GM12878 (cell line): ENCODE results near the gene GPBP1. TPM values are rescaled to one million over a fixed set of nuclear protein-coding genes. Genes with fewer than 3 reads are reported as not detected.

Experiments used
- ATAC-seq: fragments of 200-7000 bp; cut with Tn5 transposase; 3 replicates; pipeline ENCODE4 v1.9.1; 2020; ENCODE audit warnings: mild to moderate bottlenecking, moderate library complexity
- BruUV-seq: library from RNA; stranded (reverse); fragments of 400-500 nt; replicated peaks from 2 replicates; lab custom pipeline; 2021; lab: Mats Ljungman, UMichigan
- CTCF ChIA-PET: fragments of 300-600 bp; sonication (Branson Sonifier 250); formaldehyde crosslinking; extraction: SDS; loops from one replicate; lab custom pipeline; 2021; ENCODE audit warnings: inconsistent platforms; lab: Yijun Ruan, JAX
- POLR2A ChIA-PET: fragments of 350-600 bp; formaldehyde crosslinking; extraction: SDS; loops from one replicate; lab custom pipeline; 2021; ENCODE audit warnings: inconsistent platforms; lab: Charles Lee
- RAD21 ChIA-PET: fragments of 300-600 bp; sonication (Branson Sonifier 250); formaldehyde crosslinking; loops from one replicate; lab custom pipeline; 2023; ENCODE audit warnings: antibody characterized with exemption; ENCODE audit not compliant: unreplicated experiment; lab: Charles Lee
- SMC1A ChIA-PET: fragments of 300-600 bp; sonication (Branson Sonifier 250); formaldehyde crosslinking; loops from one replicate; lab custom pipeline; 2023; ENCODE audit not compliant: unreplicated experiment, uncharacterized antibody; lab: Charles Lee
- DNase-seq: peaks from one replicate; pipeline ENCODE4 v3.0.0-alpha.2; 2011; ENCODE audit warnings: low read depth, low spot score
- FAIRE-seq: peaks from 3 replicates; lab custom pipeline; 2011; peaks lifted over from hg19 to GRCh38; lab: Jason Lieb, UNC
- H2AFZ ChIP-seq: 2 replicates; pipeline ENCODE4 v1.6.0; 2011; ENCODE audit warnings: low read depth, low read length, control low read depth; ENCODE audit not compliant: control insufficient read depth
- H3K27ac ChIP-seq: 2 replicates; pipeline ENCODE4 v1.5.1; 2011; ENCODE audit warnings: control low read depth; ENCODE audit not compliant: control insufficient read depth, insufficient read depth
- H3K27me3 ChIP-seq, 2 experiments: replicated peaks in 1 of 2; 2 replicates each; pipeline versions ENCODE4 v1.6.0 to v1.6.1; 2011; ENCODE audit warnings: low read length in 1 of 2; ENCODE audit not compliant: control insufficient read depth in 2 of 2, insufficient read depth in 2 of 2
- H3K36me3 ChIP-seq, 2 experiments: 2 replicates each; pipeline ENCODE4 v1.5.1; 2011; ENCODE audit warnings: low read length in 1 of 2; ENCODE audit not compliant: control insufficient read depth in 2 of 2, insufficient read depth in 2 of 2
- H3K4me1 ChIP-seq: 2 replicates; pipeline ENCODE4 v1.6.1; 2011; ENCODE audit warnings: mild to moderate bottlenecking, low read length, moderate library complexity, mixed read lengths; ENCODE audit not compliant: control insufficient read depth, insufficient read depth
- H3K4me2 ChIP-seq: 2 replicates; pipeline ENCODE4 v1.6.0; 2011; ENCODE audit warnings: control low read depth; ENCODE audit not compliant: control insufficient read depth, insufficient read depth
- H3K4me3 ChIP-seq: fragments of 200-600 bp; sonication (generic); 2 replicates; pipeline ENCODE4 v1.5.1; 2016
- H3K79me2 ChIP-seq: 2 replicates; pipeline ENCODE4 v1.6.0; 2011; ENCODE audit warnings: low read length; ENCODE audit not compliant: control insufficient read depth, insufficient read depth
- H3K9ac ChIP-seq: 2 replicates; pipeline ENCODE4 v1.8.0; 2011; ENCODE audit warnings: low read length, control low read depth, mixed read lengths; ENCODE audit not compliant: control insufficient read depth, insufficient read depth
- H3K9me3 ChIP-seq: replicated peaks from 3 replicates; pipeline ENCODE4 v1.5.1; 2011; ENCODE audit warnings: mild to moderate bottlenecking, low read length; ENCODE audit not compliant: control insufficient read depth, insufficient read depth
- H4K20me1 ChIP-seq: 2 replicates; pipeline ENCODE4 v1.6.0; 2011; ENCODE audit not compliant: control insufficient read depth, insufficient read depth
- CEBPB ChIP-seq, 2 experiments: fragments of 150-350 bp in 1 of 2; IDR thresholded peaks; 2 replicates each; pipeline ENCODE4 v1.6.1; 2012 to 2014; ENCODE audit warnings: low read depth in 2 of 2, low read length in 2 of 2, borderline replicate concordance in 1 of 2, inconsistent platforms in 1 of 2
- CREB1 ChIP-seq: IDR thresholded peaks from 2 replicates; pipeline ENCODE4 v1.6.1; 2012; ENCODE audit warnings: low read depth, mild to moderate bottlenecking, inconsistent platforms
- MYB ChIP-seq: fragments of 150-350 bp; IDR thresholded peaks from 2 replicates; pipeline ENCODE4 v1.6.1; 2014; ENCODE audit warnings: mild to moderate bottlenecking, low read depth, low read length, borderline replicate concordance
- NRF1 ChIP-seq: conservative IDR thresholded peaks from 2 replicates; pipeline ENCODE4 v1.6.1; 2011; ENCODE audit warnings: mild to moderate bottlenecking, low read depth, low read length, improper control_type of control experiment
- PAX5 ChIP-seq: IDR thresholded peaks from 2 replicates; pipeline ENCODE4 v1.6.1; 2011; ENCODE audit warnings: low read depth, low read length, borderline replicate concordance
- RBBP5 ChIP-seq: fragments of 200-600 bp; sonication (generic); conservative IDR thresholded peaks from 2 replicates; pipeline ENCODE4 v1.6.1; 2016
- SIN3A ChIP-seq: IDR thresholded peaks from 2 replicates; pipeline ENCODE4 v1.6.1; 2012; ENCODE audit warnings: low read depth, low read length, improper control_type of control experiment
- USF1 ChIP-seq: IDR thresholded peaks from 2 replicates; pipeline ENCODE4 v1.6.1; 2011; ENCODE audit warnings: borderline replicate concordance, low read depth, mild to moderate bottlenecking, moderate library complexity, mixed read lengths, low read length; ENCODE audit not compliant: insufficient read depth; ENCODE audit errors: extremely low read length
- ZBTB33 ChIP-seq: fragments of 450-650 bp; IDR thresholded peaks from 2 replicates; pipeline ENCODE4 v1.6.1; 2017; ENCODE audit warnings: mild to moderate bottlenecking
- ZBTB4 ChIP-seq: fragments of 450-650 bp; formaldehyde crosslinking; IDR thresholded peaks from 2 replicates; pipeline ENCODE4 v1.4.0; 2022; ENCODE audit warnings: mild to moderate bottlenecking, moderate library complexity
- WGBS: methylation state at CpG from one replicate; pipeline ENCODE4 v1.1.6; 2016; ENCODE audit warnings: low lambda C conversion rate; ENCODE audit not compliant: insufficient replicate concordance, insufficient coverage; ENCODE audit errors: missing lambda C conversion rate; 5-methylcytosine and 5-hydroxymethylcytosine counted together
- in situ Hi-C: fragments of 300-500 bp; cut with MboI; formaldehyde crosslinking; loops from 9 replicates; pipeline ENCODE4 v1.14.3; 2018; ENCODE audit warnings: mixed read lengths
- intact Hi-C: fragments of 100-400 bp; cut with micrococcal nuclease; formaldehyde crosslinking; loops from one replicate; pipeline ENCODE4 v1.14.2; 2022; ENCODE audit not compliant: unreplicated experiment
- polyA plus RNA-seq, 11 experiments: library from polyadenylated mRNA; depleted of rRNA in 4 of 11; unstranded in 6 of 11; stranded (reverse) in 5 of 11; fragments of >200 nt; fragmentation: Nextera tagmentation in 4 of 11; fragmentation: Illumina TruSeq in 1 of 11; extraction: Ambion mirVana in 4 of 11; extraction: Trizol in 1 of 11; gene quantifications; 1 replicate in 1 of 11; 2 replicates in 10 of 11; pipeline versions ENCODE4 v1.2.1 to v1.2.3, GENCODE V29; 2011 to 2016; ENCODE audit warnings: inconsistent platforms in 2 of 11, missing spikeins in 2 of 11, low read depth in 1 of 11
- total RNA-seq, 4 experiments: library from RNA; depleted of rRNA in 3 of 4; stranded (reverse); fragments of >200 nt in 3 of 4; fragmentation: Illumina TruSeq in 1 of 4; extraction: Trizol in 1 of 4; gene quantifications; 2 replicates each; pipeline versions ENCODE4 v1.2.1 to v1.2.3, GENCODE V29; 2013 to 2021
- TF ChIP-seq, protein P1 (sequence below): IDR thresholded peaks from 2 replicates; pipeline ENCODE4 v1.6.1; 2011; ENCODE audit warnings: borderline replicate concordance, low read depth, mild to moderate bottlenecking, moderate library complexity, low read length; ENCODE audit not compliant: insufficient read depth, poor library complexity, severe bottlenecking
- TF ChIP-seq, protein P2 (sequence below): IDR thresholded peaks from 2 replicates; pipeline ENCODE4 v1.6.1; 2012; ENCODE audit warnings: low read depth, low read length, improper control_type of control experiment

Gene GPBP1
- total and polyA plus RNA-seq, 10 of the 15 experiments (the other 5 are each of a cell fraction or from before 2014, with no cell fraction given), result 27.0 to 96.2 (median 55.4) TPM

DNA sequence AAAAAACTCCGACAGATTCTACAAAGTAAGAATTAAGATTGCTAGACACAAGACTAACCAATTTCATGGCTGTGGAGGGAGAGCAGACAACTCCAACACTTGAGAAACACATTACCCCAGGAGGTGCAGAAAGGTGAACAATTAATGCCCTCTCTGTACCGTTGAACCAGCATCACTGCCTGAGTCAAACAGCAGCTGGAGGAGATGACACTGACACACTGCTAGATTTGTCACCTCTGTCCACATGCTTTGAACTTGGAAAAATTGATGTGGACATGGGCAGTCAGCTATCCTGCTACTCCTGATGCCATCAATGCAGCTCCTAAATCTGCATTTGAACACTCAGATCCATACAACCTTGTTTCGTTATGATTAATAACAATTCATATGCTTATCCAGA lies 51.7 kb downstream of the GPBP1 start (continued):
- no peak for TF ChIP-seq USF1
- TF ChIP-seq, all 136 proteins: peak for 0

DNA sequence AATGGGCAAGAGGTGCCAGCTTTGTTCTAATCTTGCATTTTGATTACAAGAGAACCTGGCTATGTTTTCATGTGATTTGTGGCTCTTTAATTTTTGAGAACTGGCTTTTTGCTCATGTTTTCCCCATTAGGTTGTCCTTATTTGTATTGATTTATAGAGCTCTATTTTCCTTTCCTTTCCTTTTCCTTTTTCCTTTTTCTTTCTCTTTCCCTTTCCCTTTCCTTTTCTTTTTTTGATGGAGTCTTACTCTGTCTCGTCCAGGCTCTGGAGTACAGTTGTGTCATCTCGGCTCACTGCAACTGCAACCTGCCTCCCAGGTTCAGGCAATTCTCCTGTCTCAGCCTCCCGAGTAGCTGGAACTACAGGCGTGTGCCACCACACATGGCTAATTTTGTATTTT lies 55.5 kb downstream of the GPBP1 start:
- RAD21 ChIA-PET, result interaction anchor here (1.6 kb wide), 1 partner anchor 327 kb away, joined by 5 read pairs; no protein-coding TSS in a partner anchor
- intact Hi-C loops, result no loop called here

More for the DNA sequence above, 55.5 kb downstream of the GPBP1 start:
- no TSS peak for BruUV-seq
- no peak overlapping the region for H3K4me3 ChIP-seq
- H3K27ac ChIP-seq, result no peak overlapping the region
- WGBS, result 87% methylated on average over 4 of the region's 4 CpGs
- no peaks in the 10 kb centered on the region; the same call in 1 of the 3 replicates for H3K9me3 ChIP-seq
- H2AFZ ChIP-seq, result no peak overlapping the region
- no peaks in the 10 kb centered on the region for H3K4me1 ChIP-seq
- TF ChIP-seq CREB1, result no peak
- TF ChIP-seq, protein P1, sequence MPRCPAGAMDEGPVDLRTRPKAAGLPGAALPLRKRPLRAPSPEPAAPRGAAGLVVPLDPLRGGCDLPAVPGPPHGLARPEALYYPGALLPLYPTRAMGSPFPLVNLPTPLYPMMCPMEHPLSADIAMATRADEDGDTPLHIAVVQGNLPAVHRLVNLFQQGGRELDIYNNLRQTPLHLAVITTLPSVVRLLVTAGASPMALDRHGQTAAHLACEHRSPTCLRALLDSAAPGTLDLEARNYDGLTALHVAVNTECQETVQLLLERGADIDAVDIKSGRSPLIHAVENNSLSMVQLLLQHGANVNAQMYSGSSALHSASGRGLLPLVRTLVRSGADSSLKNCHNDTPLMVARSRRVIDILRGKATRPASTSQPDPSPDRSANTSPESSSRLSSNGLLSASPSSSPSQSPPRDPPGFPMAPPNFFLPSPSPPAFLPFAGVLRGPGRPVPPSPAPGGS, result no peak
- TF ChIP-seq ZBTB33, result no peak
- no peak for TF ChIP-seq SIN3A
- no peak for TF ChIP-seq RBBP5
- TF ChIP-seq MYB, result no peak
- no peak for TF ChIP-seq NRF1
- no peak for TF ChIP-seq CEBPB (IDR thresholded peaks at IDR 0.05; ENCODE audit: borderline replicate concordance in 1 of 2, low read depth in 2 of 2, low read length in 2 of 2)
- no peak for TF ChIP-seq PAX5
- no peak for TF ChIP-seq ZBTB4 (CRISPR knock-in tag)
- TF ChIP-seq, protein P2, sequence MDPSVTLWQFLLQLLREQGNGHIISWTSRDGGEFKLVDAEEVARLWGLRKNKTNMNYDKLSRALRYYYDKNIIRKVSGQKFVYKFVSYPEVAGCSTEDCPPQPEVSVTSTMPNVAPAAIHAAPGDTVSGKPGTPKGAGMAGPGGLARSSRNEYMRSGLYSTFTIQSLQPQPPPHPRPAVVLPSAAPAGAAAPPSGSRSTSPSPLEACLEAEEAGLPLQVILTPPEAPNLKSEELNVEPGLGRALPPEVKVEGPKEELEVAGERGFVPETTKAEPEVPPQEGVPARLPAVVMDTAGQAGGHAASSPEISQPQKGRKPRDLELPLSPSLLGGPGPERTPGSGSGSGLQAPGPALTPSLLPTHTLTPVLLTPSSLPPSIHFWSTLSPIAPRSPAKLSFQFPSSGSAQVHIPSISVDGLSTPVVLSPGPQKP, result no peak
- in situ Hi-C loops, result loop anchor here (10.0 kb wide), 1 partner anchor 955 kb away; no protein-coding TSS in a partner anchor
- ChIA-PET SMC1A (interaction anchor here (0.6 to 1.0 kb wide), 2 partner anchors 9 to 101 kb away, joined by 3 read pairs; no protein-coding TSS in a partner anchor), CTCF (interaction anchor here (0.8 kb wide), 1 partner anchor 9 kb away, joined by 3 read pairs; no protein-coding TSS in a partner anchor), POLR2A (no interaction called here)
- H3K9ac ChIP-seq, result no peak overlapping the region
- H3K36me3 ChIP-seq, result peaks cover 11 to 26% of the 10 kb centered on the region in 2 experiments
- DNase-seq (no peak), ATAC-seq (no peak), FAIRE-seq (no peak)
- H3K79me2 ChIP-seq, result peaks cover 22% of the 10 kb centered on the region
- H3K4me2 ChIP-seq, result no peak overlapping the region
- peaks cover 3% of the 10 kb centered on the region; the same call in 1 of the 2 replicates for H4K20me1 ChIP-seq
- no peaks in the 10 kb centered on the region for H3K27me3 ChIP-seq
